Activated CD4-positive, alpha-beta T cell treated with anti-CD3 and anti-CD28 coated beads, Interleukin-2, amount 10 ng/mL, durations not matched to agents 7 days and 5 days (primary cell): ENCODE results near the gene RAB35. TPM values are rescaled to one million over a fixed set of nuclear protein-coding genes. Genes with fewer than 3 reads are reported as not detected.

Experiments used
- CTCF ChIA-PET: fragments of 350-600 bp; sonication (Branson Sonifier 250); formaldehyde crosslinking; loops from one replicate; lab custom pipeline; 2021; ENCODE audit warnings: antibody characterized with exemption; lab: Charles Lee
- POLR2A ChIA-PET: fragments of 350-600 bp; sonication (Branson Sonifier 250); formaldehyde crosslinking; loops from one replicate; lab custom pipeline; 2021; ENCODE audit warnings: antibody characterized with exemption; lab: Charles Lee
- DNase-seq: peaks from one replicate; pipeline ENCODE4 v3.0.0-alpha.2; 2020
- H3K27ac Mint-ChIP-seq: one replicate; pipeline ENCODE4 v1.8.0; 2021; ENCODE audit warnings: mild to moderate bottlenecking, moderate library complexity, mixed read lengths
- H3K27me3 Mint-ChIP-seq: one replicate; pipeline ENCODE4 v1.8.0; 2021; ENCODE audit warnings: mixed read lengths
- H3K36me3 Mint-ChIP-seq: one replicate; pipeline ENCODE4 v1.8.0; 2021; ENCODE audit warnings: low read depth, mixed read lengths
- H3K4me1 Mint-ChIP-seq: one replicate; pipeline ENCODE4 v1.8.0; 2021; ENCODE audit warnings: mixed read lengths
- H3K4me3 Mint-ChIP-seq: one replicate; pipeline ENCODE4 v1.8.0; 2021; ENCODE audit warnings: mild to moderate bottlenecking, moderate library complexity, mixed read lengths
- H3K9me3 Mint-ChIP-seq: one replicate; pipeline ENCODE4 v1.8.0; 2021; ENCODE audit warnings: mixed read lengths
- total RNA-seq, 2 experiments: library from RNA; stranded (reverse); gene quantifications; one replicate each; pipeline ENCODE4 v1.2.3, GENCODE V29; 2021

Gene RAB35
- total RNA-seq, 2 experiments from 2014 or later = 76.5 TPM

GRCh38 chr12:120090626-120091295 is 25.8 kb downstream of the RAB35 start:
- ChIA-PET POLR2A (no interaction called here), CTCF (no interaction called here)
- Mint-ChIP-seq H3K27me3 (no peaks in the 10 kb centered on the region), H3K27ac (no peak overlapping the region), H3K36me3 (peaks cover 10% of the 10 kb centered on the region), H3K4me3 (no peak overlapping the region), H3K9me3 (no peaks in the 10 kb centered on the region), H3K4me1 (peaks cover 24% of the 10 kb centered on the region)
- DNase-seq = no peak

- peaks cover 11% of the 10 kb centered on the region for H3K36me3 Mint-ChIP-seq
- no peak for DNase-seq
- POLR2A ChIA-PET = no interaction called here
Measured at GRCh38 chr12:120090206-120090605, 26.3 kb downstream of the RAB35 start.

GRCh38 chr12:120089796-120090195 is 26.8 kb downstream of the RAB35 start:
- Mint-ChIP-seq H3K4me3 (no peak overlapping the region), H3K27ac (no peak overlapping the region)
- CTCF ChIA-PET = interaction anchor here (1.4 kb wide), 1 partner anchor 12 kb away, joined by 4 read pairs; no protein-coding TSS in a partner anchor

More at GRCh38 chr12:120090206-120090605, 26.3 kb downstream of the RAB35 start:
- CTCF ChIA-PET = interaction anchor here (1.4 kb wide), 1 partner anchor 12 kb away, joined by 4 read pairs; no protein-coding TSS in a partner anchor
- Mint-ChIP-seq H3K4me3 (no peak overlapping the region), H3K27me3 (no peaks in the 10 kb centered on the region), H3K27ac (no peak overlapping the region), H3K4me1 (peaks cover 28% of the 10 kb centered on the region), H3K9me3 (no peaks in the 10 kb centered on the region)

GRCh38 chr12:120089105-120089504 is 27.4 kb downstream of the RAB35 start:
- Mint-ChIP-seq H3K9me3 (no peaks in the 10 kb centered on the region), H3K27me3 (no peaks in the 10 kb centered on the region), H3K4me3 (no peak overlapping the region), H3K36me3 (peaks cover 21% of the 10 kb centered on the region), H3K4me1 (peaks cover 39% of the 10 kb centered on the region), H3K27ac (no peak overlapping the region)
- ChIA-PET CTCF (interaction anchor here (1.4 kb wide), 1 partner anchor 11 kb away, joined by 4 read pairs; no protein-coding TSS in a partner anchor), POLR2A (no interaction called here)
- DNase-seq = no peak

More at GRCh38 chr12:120089796-120090195, 26.8 kb downstream of the RAB35 start:
- Mint-ChIP-seq H3K9me3 (no peaks in the 10 kb centered on the region), H3K36me3 (peaks cover 15% of the 10 kb centered on the region), H3K27me3 (no peaks in the 10 kb centered on the region), H3K4me1 (peaks cover 32% of the 10 kb centered on the region)
- DNase-seq = no peak
- POLR2A ChIA-PET = no interaction called here

GRCh38 chr12:120086801-120087621 is 29.5 kb downstream of the RAB35 start:
- ChIA-PET POLR2A (interaction anchor here (0.6 to 1.2 kb wide), 6 partner anchors 31 to 114 kb away, joined by 3 to 6 read pairs (median 4); partner anchors contain the start of genes BICDL1 and RPLP0), CTCF (interaction anchor here (0.6 to 2.0 kb wide), 35 partner anchors 9 to 419 kb away, joined by 3 to 20 read pairs (median 4); partner anchors contain the start of genes BICDL1, PRKAB1, PXN and RAB35)
- DNase-seq = peak; percentile 100
- H3K27ac Mint-ChIP-seq = peak overlapping the region; percentile 82
- H3K4me3 Mint-ChIP-seq = peak overlapping the region; percentile 62
- peaks cover 33% of the 10 kb centered on the region for H3K36me3 Mint-ChIP-seq
- no peaks in the 10 kb centered on the region for H3K9me3 Mint-ChIP-seq
- H3K4me1 Mint-ChIP-seq = peaks cover 40% of the 10 kb centered on the region
- no peaks in the 10 kb centered on the region for H3K27me3 Mint-ChIP-seq

- no peaks in the 10 kb centered on the region for H3K9me3 Mint-ChIP-seq
Measured at GRCh38 chr12:120085920-120086645, 30.5 kb downstream of the RAB35 start.

GRCh38 chr12:120081641-120082040 is 34.9 kb downstream of the RAB35 start:
- peaks cover 37% of the 10 kb centered on the region for H3K36me3 Mint-ChIP-seq
- no peak for DNase-seq
- CTCF ChIA-PET = interaction anchor here (0.6 to 0.9 kb wide), 2 partner anchors 10 to 80 kb away, joined by 3 read pairs; no protein-coding TSS in a partner anchor
- H3K9me3 Mint-ChIP-seq = no peaks in the 10 kb centered on the region
- H3K27ac Mint-ChIP-seq = no peak overlapping the region
- H3K27me3 Mint-ChIP-seq = no peaks in the 10 kb centered on the region
- H3K4me3 Mint-ChIP-seq = no peak overlapping the region
- POLR2A ChIA-PET = no interaction called here
- peaks cover 34% of the 10 kb centered on the region for H3K4me1 Mint-ChIP-seq

More at GRCh38 chr12:120085920-120086645, 30.5 kb downstream of the RAB35 start:
- DNase-seq = no peak
- CTCF ChIA-PET = interaction anchor here (0.6 to 2.0 kb wide), 12 partner anchors 8 to 142 kb away, joined by 3 to 20 read pairs (median 9); partner anchors contain the start of genes BICDL1 and RAB35
- POLR2A ChIA-PET = interaction anchor here (0.9 to 1.2 kb wide), 4 partner anchors 31 to 115 kb away, joined by 3 to 6 read pairs (median 4); partner anchors contain the start of genes BICDL1 and RPLP0
- Mint-ChIP-seq H3K4me1 (peaks cover 40% of the 10 kb centered on the region), H3K27me3 (no peaks in the 10 kb centered on the region), H3K4me3 (no peak overlapping the region), H3K27ac (no peak overlapping the region), H3K36me3 (peaks cover 36% of the 10 kb centered on the region)

- CTCF ChIA-PET = interaction anchor here (2.3 kb wide), 1 partner anchor 72 kb away, joined by 5 read pairs; no protein-coding TSS in a partner anchor
- H3K36me3 Mint-ChIP-seq = peaks cover 41% of the 10 kb centered on the region
- DNase-seq = no peak
- peaks cover 27% of the 10 kb centered on the region for H3K4me1 Mint-ChIP-seq
- H3K4me3 Mint-ChIP-seq = no peak overlapping the region
- no peaks in the 10 kb centered on the region for H3K27me3 Mint-ChIP-seq
- peak overlapping the region; percentile 79 for H3K27ac Mint-ChIP-seq
- POLR2A ChIA-PET = interaction anchor here (0.6 kb wide), 1 partner anchor 91 kb away, joined by 3 read pairs; no protein-coding TSS in a partner anchor
- no peaks in the 10 kb centered on the region for H3K9me3 Mint-ChIP-seq
Measured at GRCh38 chr12:120079411-120080400, 36.8 kb downstream of the RAB35 start.

- no peaks in the 10 kb centered on the region for H3K9me3 Mint-ChIP-seq
- H3K27ac Mint-ChIP-seq = peak overlapping the region; percentile 79
- peak; percentile 22 for DNase-seq
- peaks cover 28% of the 10 kb centered on the region for H3K4me1 Mint-ChIP-seq
- ChIA-PET CTCF (interaction anchor here (1.0 to 2.3 kb wide), 4 partner anchors 8 to 72 kb away, joined by 4 to 9 read pairs (median 4); no protein-coding TSS in a partner anchor), POLR2A (no interaction called here)
- H3K36me3 Mint-ChIP-seq = peaks cover 40% of the 10 kb centered on the region
- H3K27me3 Mint-ChIP-seq = no peaks in the 10 kb centered on the region
- no peak overlapping the region for H3K4me3 Mint-ChIP-seq
Measured at GRCh38 chr12:120078868-120079267, 37.7 kb downstream of the RAB35 start.

- H3K4me3 Mint-ChIP-seq = no peak overlapping the region
- peaks cover 45% of the 10 kb centered on the region for H3K36me3 Mint-ChIP-seq
- H3K4me1 Mint-ChIP-seq = peaks cover 30% of the 10 kb centered on the region
- no peaks in the 10 kb centered on the region for H3K27me3 Mint-ChIP-seq
- ChIA-PET POLR2A (no interaction called here), CTCF (interaction anchor here (1.5 kb wide), 1 partner anchor 12 kb away, joined by 4 read pairs; no protein-coding TSS in a partner anchor)
- DNase-seq = no peak
- H3K27ac Mint-ChIP-seq = no peak overlapping the region
- no peaks in the 10 kb centered on the region for H3K9me3 Mint-ChIP-seq
Measured at GRCh38 chr12:120077260-120077659, 39.3 kb downstream of the RAB35 start.

GRCh38 chr12:120076651-120077050 is 39.9 kb downstream of the RAB35 start:
- Mint-ChIP-seq H3K9me3 (no peaks in the 10 kb centered on the region), H3K27me3 (no peaks in the 10 kb centered on the region), H3K4me1 (peaks cover 30% of the 10 kb centered on the region), H3K27ac (no peak overlapping the region), H3K36me3 (peaks cover 42% of the 10 kb centered on the region), H3K4me3 (no peak overlapping the region)
- DNase-seq = no peak
- CTCF ChIA-PET = interaction anchor here (1.7 kb wide), 1 partner anchor 24 kb away, joined by 3 read pairs; no protein-coding TSS in a partner anchor
- POLR2A ChIA-PET = no interaction called here
